HEK293T (cell line): ENCODE measurements around the gene APOBEC3F.

ENCODE experiments used
- CTCF ChIA-PET: fragments of 350-600 bp; formaldehyde crosslinking; extraction: SDS; loops from one replicate; lab custom pipeline; 2021; ENCODE audit warnings: antibody characterized with exemption, inconsistent platforms; lab: Yijun Ruan, JAX
- POLR2A ChIA-PET: fragments of 350-600 bp; formaldehyde crosslinking; extraction: SDS; loops from one replicate; lab custom pipeline; 2020; ENCODE audit warnings: antibody characterized with exemption, inconsistent platforms; lab: Yijun Ruan, JAX
- DNase-seq: peaks from one replicate; pipeline ENCODE4 v3.0.0; 2012; ENCODE audit warnings: mixed read lengths; ENCODE audit errors: extremely low spot score
- ARNT ChIP-seq: fragments of 450-650 bp; IDR thresholded peaks from 2 replicates; pipeline ENCODE4 v1.6.1; 2017; ENCODE audit warnings: mild to moderate bottlenecking
- BHLHE40 ChIP-seq: fragments of 450-650 bp; IDR thresholded peaks from 2 replicates; pipeline ENCODE4 v1.6.1; 2016; ENCODE audit warnings: mild to moderate bottlenecking, moderate library complexity, borderline replicate concordance
- CTBP1 ChIP-seq: fragments of 450-650 bp; IDR thresholded peaks from 2 replicates; pipeline ENCODE4 v1.6.1; 2016; ENCODE audit warnings: borderline replicate concordance
- ELF4 ChIP-seq: fragments of 450-650 bp; IDR thresholded peaks from 2 replicates; pipeline ENCODE4 v1.6.1; 2017; ENCODE audit warnings: antibody characterized with exemption
- FOXA1 ChIP-seq: fragments of 450-650 bp; IDR thresholded peaks from 2 replicates; pipeline ENCODE4 v1.6.1; 2016; ENCODE audit warnings: mild to moderate bottlenecking
- FOXK2 ChIP-seq: fragments of 450-650 bp; IDR thresholded peaks from 2 replicates; pipeline ENCODE4 v1.6.1; 2016; ENCODE audit warnings: mild to moderate bottlenecking
- FOXM1 ChIP-seq: fragments of 450-650 bp; IDR thresholded peaks from 2 replicates; pipeline ENCODE4 v1.6.1; 2017; ENCODE audit warnings: mild to moderate bottlenecking, borderline replicate concordance
- HDGF ChIP-seq: fragments of 450-650 bp; IDR thresholded peaks from 2 replicates; pipeline ENCODE4 v1.6.1; 2017; ENCODE audit warnings: antibody characterized with exemption, borderline replicate concordance
- L3MBTL2 ChIP-seq: fragments of 450-650 bp; conservative IDR thresholded peaks from 2 replicates; pipeline ENCODE4 v1.6.1; 2016; ENCODE audit warnings: mild to moderate bottlenecking
- LEF1 ChIP-seq: fragments of 450-650 bp; IDR thresholded peaks from 2 replicates; pipeline ENCODE4 v1.6.1; 2017; ENCODE audit warnings: mild to moderate bottlenecking, borderline replicate concordance
- NFRKB ChIP-seq: fragments of 450-650 bp; IDR thresholded peaks from 2 replicates; pipeline ENCODE4 v1.6.1; 2016; ENCODE audit warnings: mild to moderate bottlenecking, moderate library complexity
- SP1 ChIP-seq: fragments of 450-650 bp; IDR thresholded peaks from 2 replicates; pipeline ENCODE4 v1.6.1; 2017
- SUZ12 ChIP-seq: fragments of 450-650 bp; IDR thresholded peaks from 2 replicates; pipeline ENCODE4 v1.6.1; 2016; ENCODE audit warnings: mild to moderate bottlenecking
- TARDBP ChIP-seq: fragments of 450-650 bp; IDR thresholded peaks from 2 replicates; pipeline ENCODE4 v1.6.1; 2016
- ZNF384 ChIP-seq: fragments of 450-650 bp; IDR thresholded peaks from 2 replicates; pipeline ENCODE4 v1.6.1; 2016
- TF ChIP-seq, protein P1 (sequence below): fragments of 450-650 bp; IDR thresholded peaks from 2 replicates; pipeline ENCODE4 v1.6.1; 2016

The APOBEC3F gene

DNA sequence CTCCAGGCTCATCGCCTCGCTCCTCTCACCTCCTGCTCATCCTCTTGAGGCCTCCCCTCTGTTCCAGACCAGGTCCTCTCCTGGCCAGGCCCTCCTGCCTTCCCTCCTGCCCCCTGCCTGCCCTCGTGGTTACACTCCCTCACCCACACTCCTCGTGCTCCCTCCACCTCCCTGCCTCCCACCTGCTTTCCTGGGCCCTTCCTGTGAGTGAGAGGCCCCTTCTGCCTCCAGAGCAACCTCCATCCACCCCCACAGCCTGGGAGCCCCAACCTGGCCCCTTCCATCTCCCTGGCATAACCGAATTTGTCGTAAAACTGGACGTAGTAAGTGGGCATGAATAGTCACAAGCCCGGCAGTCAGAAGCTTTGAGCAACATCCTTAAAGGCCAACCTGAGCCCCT is 40.9 kb downstream of the APOBEC3F start:
- DNase-seq, result no peak
- ChIA-PET POLR2A (no interaction called here), CTCF (no interaction called here)
- no peak for TF ChIP-seq SP1
- TF ChIP-seq BHLHE40, result no peak
- no peak for TF ChIP-seq FOXA1
- no peak for TF ChIP-seq FOXK2
- no peak for TF ChIP-seq FOXM1
- no peak for TF ChIP-seq ELF4
- no peak for TF ChIP-seq TARDBP
- TF ChIP-seq ZNF384, result no peak
- no peak for TF ChIP-seq SUZ12
- TF ChIP-seq NFRKB, result no peak
- no peak for TF ChIP-seq ARNT
- TF ChIP-seq LEF1, result no peak
- TF ChIP-seq, protein P1, sequence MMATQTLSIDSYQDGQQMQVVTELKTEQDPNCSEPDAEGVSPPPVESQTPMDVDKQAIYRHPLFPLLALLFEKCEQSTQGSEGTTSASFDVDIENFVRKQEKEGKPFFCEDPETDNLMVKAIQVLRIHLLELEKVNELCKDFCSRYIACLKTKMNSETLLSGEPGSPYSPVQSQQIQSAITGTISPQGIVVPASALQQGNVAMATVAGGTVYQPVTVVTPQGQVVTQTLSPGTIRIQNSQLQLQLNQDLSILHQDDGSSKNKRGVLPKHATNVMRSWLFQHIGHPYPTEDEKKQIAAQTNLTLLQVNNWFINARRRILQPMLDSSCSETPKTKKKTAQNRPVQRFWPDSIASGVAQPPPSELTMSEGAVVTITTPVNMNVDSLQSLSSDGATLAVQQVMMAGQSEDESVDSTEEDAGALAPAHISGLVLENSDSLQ, result no peak
- TF ChIP-seq CTBP1, result no peak
- no peak for TF ChIP-seq L3MBTL2
- TF ChIP-seq HDGF, result no peak

DNA sequence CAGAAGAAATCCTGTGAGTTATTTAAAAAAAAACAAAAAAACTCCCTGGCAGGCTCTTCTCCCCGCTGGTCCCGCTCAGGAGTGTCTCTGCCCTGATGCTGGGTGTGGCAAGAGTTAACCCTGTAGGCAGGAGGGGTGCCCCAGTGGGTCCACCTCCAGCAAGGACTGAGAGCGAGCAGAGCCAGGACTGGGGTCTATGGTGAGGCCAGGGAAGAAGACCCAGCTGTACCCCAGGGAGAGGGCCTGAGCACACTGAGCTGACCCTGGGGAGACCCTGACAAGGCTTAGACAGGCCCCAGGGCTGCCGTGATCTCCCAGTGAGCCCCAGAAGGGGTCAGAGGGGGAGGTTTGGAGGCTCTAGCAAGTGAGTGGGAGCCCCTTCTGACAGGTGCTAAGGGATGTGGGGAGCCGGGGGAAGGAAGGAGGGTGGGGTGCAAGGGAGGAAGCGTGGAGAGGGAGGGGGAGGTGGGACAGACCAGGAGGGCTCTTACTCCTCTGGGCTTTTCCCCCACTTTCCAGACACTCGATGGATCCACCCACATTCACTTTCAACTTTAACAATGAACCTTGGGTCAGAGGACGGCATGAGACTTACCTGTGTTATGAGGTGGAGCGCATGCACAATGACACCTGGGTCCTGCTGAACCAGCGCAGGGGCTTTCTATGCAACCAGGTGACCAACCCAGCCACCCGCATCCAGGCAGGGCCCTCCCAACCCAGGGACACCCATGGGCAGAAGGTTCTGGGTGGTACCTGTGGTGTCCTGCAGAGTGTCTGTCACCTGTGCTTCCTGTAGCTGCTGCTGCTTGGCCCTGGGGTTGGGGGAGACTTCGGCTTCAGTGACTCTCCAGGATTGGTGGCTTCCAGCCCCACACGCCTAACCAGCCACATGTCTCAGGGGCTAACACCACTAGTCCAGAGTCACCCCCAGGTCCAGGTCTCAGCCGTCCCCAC is 42.8 kb downstream of the APOBEC3F start:
- DNase-seq, result no peak
- ChIA-PET POLR2A (no interaction called here), CTCF (no interaction called here)
- TF ChIP-seq ZNF384, result no peak
- TF ChIP-seq, protein P1, result no peak
- no peak for TF ChIP-seq SUZ12
- no peak for TF ChIP-seq FOXA1
- no peak for TF ChIP-seq L3MBTL2
- no peak for TF ChIP-seq FOXM1

DNA sequence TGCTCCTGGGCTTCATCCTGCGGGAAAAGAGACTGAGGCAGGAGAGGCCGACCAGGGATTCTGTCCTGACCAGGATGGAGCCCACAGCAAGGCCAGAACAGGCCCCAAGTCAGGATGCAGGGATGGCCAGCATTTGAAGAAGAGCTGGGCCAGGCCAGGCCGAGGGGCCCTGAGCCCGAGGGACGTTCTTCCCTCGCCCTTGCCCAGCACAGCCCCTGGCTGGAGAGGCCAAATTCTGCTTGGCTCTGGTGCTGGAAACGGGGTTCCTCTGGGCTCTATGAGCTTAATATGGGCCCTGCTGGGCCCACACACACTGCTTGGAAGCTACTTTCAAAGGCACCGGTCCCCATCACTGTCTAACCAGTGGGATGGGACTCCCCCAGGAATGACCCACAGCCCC is 44.0 kb downstream of the APOBEC3F start:
- no peak for DNase-seq
- POLR2A ChIA-PET, result no interaction called here
- no peak for TF ChIP-seq SUZ12
- TF ChIP-seq LEF1, result no peak
- no peak for TF ChIP-seq BHLHE40
- no peak for TF ChIP-seq FOXK2
- no peak for TF ChIP-seq L3MBTL2
- no peak for TF ChIP-seq FOXM1
- CTCF ChIA-PET, result no interaction called here

DNA sequence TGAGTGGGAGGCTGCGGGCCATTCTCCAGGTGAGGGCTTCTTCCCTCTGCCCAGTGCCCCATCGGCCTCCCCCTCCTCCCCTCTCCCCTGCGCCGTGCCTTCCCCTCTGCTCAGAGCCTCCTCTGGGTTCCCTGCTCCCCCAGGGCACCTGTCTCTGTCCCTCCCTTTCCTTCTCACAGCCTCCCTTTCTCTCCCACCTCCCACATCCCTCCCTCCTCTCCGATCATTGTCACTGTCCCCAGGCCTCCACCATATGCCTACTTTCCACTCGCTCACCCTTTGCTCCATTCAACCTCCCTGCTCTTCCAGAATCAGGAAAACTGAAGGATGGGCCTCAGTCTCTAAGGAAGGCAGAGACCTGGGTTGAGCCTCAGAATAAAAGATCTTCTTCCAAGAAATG is 46.4 kb downstream of the APOBEC3F start:
- CTCF ChIA-PET, result no interaction called here
- POLR2A ChIA-PET, result no interaction called here
- TF ChIP-seq HDGF (no peak), BHLHE40 (no peak)

DNA sequence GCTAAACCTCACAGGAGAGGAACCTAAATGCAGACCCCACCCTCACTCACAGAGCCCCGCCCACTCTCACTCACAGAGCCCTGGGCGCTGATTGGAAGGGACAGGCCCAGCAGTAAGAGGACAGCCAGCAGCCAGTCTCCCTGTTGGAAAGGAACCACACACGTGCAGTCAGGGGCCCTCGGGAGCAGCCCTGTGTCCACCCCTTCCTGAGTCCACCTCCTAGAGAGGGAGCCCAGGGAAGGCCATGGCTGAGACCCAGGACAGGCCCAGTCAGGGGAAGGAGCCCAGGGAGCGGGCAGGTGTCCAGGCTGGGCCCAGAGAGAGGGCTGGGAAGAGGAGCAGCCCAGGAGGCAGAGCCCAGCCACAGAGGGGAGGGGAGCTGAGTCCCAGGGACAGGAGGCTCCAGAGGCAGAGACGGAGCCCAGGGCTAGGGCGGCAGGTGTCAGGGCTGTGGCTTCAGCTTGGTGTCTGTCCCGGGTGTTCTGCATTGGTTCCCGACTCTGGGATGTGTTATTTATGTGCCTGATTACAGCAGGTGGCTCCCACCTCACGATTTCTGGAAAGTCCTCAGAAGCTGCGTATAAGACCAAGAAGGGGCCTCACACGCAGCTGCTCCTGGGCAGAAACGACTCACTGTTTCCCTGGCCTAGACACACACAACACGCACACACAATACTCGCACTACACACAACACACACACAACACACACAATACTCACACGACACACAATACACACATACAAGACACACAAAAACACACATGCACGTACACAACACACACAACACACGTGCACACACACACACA is 47.4 kb downstream of the APOBEC3F start:
- TF ChIP-seq BHLHE40 (no peak), ELF4 (no peak), TARDBP (no peak), SUZ12 (no peak)
- POLR2A ChIA-PET, result interaction anchor here (1.1 to 1.2 kb wide), 3 partner anchors 15 to 231 kb away, joined by 3 to 5 read pairs (median 3); partner anchors contain the start of gene RPL3
- no peak for DNase-seq
- CTCF ChIA-PET, result no interaction called here

More for the DNA sequence above, 46.4 kb downstream of the APOBEC3F start:
- DNase-seq, result no peak

DNA sequence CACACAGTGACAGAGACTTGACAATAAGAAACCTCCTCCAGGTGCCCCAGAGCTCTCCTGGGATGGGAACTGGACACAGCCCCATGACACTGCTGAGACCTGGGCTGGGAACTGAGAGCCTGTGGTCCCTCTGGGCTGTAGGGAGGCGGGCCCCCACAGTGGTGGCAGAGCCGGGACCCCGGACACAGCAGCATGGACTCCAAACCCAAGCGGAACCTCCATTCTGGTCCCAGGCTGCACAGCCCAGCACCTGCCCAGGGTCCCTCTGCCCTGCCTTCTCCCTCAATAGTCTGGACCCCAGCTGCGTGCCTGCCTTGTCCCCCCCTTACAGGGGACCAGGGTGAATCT is 48.0 kb downstream of the APOBEC3F start:
- ChIA-PET CTCF (no interaction called here), POLR2A (interaction anchor here (0.5 to 1.2 kb wide), 4 partner anchors 15 to 231 kb away, joined by 3 to 5 read pairs (median 3); partner anchors contain the start of gene RPL3)
- TF ChIP-seq ARNT (no peak), SUZ12 (no peak), FOXM1 (no peak), SP1 (no peak), LEF1 (no peak), NFRKB (no peak), FOXA1 (no peak), TARDBP (no peak), BHLHE40 (no peak), HDGF (no peak), L3MBTL2 (no peak), FOXK2 (no peak), ZNF384 (no peak), CTBP1 (no peak), ELF4 (no peak)
- TF ChIP-seq, protein P1, result no peak
- DNase-seq, result no peak
